H1 (cell line): ENCODE measurements around the gene NCLN. TPM values are rescaled to one million over a fixed set of nuclear protein-coding genes. Genes with fewer than 3 reads are reported as not detected.

Experiments used
- BRCA1 ChIP-seq: IDR thresholded peaks from 2 replicates; pipeline ENCODE4 v1.6.1; 2012; ENCODE audit warnings: low read depth, low read length, improper control_type of control experiment
- GABPA ChIP-seq: IDR thresholded peaks from 2 replicates; pipeline ENCODE4 v1.6.1; 2011; ENCODE audit warnings: mild to moderate bottlenecking, low read length, moderate library complexity, borderline replicate concordance; ENCODE audit not compliant: insufficient read depth
- polyA plus RNA-seq, 7 experiments: library from polyadenylated mRNA; depleted of rRNA in 3 of 7; stranded (reverse) in 5 of 7; unstranded in 2 of 7; fragments of >200 nt in 5 of 7; fragments of 200-250 nt in 2 of 7; gene quantifications; 1 replicate in 5 of 7; 2 replicates in 1 of 7; 4 replicates in 1 of 7; pipeline versions ENCODE4 v1.2.1 to v1.2.3, GENCODE V29; 2011 to 2013; ENCODE audit warnings: missing spikeins in 2 of 7, mixed read lengths in 2 of 7
- total RNA-seq: library from RNA; stranded (reverse); fragmentation: NEBNext Ultra II Directional; extraction: Animal tissue kit (Norgen Biotek cat#: 25700); gene quantifications from 2 replicates; pipeline ENCODE4 v1.2.1, GENCODE V29; 2021
- TF ChIP-seq, protein P1 (sequence below): IDR thresholded peaks from 2 replicates; pipeline ENCODE4 v1.6.1; 2011; ENCODE audit warnings: low read depth, mild to moderate bottlenecking, low read length; ENCODE audit not compliant: insufficient read depth
- TF ChIP-seq, protein P2 (sequence below): IDR thresholded peaks from 2 replicates; pipeline ENCODE4 v1.6.1; 2011; ENCODE audit warnings: low read length, improper control_type of control experiment

Gene NCLN
- total and polyA plus RNA-seq, 2 of the 8 experiments (the other 6 are each of a cell fraction or from before 2014, with no cell fraction given) = 89.2 to 103 TPM

DNA sequence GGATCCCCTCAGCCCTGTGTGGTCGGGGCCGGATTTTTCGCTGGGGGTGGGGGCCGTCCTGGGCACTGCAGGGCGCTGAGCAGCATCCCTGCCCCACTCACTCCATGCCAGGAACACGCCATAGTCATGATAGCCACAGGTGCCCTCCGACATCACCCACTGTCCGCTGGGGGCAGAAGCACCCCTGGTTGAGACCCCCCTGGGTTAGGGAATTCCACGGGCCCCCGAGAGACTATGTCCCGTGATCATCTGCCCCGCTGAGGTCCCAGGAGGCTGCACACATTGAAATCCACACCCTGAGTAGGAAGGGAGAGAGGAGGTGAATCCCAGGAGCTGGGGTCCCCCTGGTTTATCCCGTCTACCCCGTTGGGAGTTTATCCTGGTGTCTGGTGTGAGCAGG, 16.2 kb downstream of the NCLN start (continued):
- TF ChIP-seq, protein P1, sequence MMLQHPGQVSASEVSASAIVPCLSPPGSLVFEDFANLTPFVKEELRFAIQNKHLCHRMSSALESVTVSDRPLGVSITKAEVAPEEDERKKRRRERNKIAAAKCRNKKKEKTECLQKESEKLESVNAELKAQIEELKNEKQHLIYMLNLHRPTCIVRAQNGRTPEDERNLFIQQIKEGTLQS = no peak
- TF ChIP-seq BRCA1 (no peak), GABPA (no peak)
- TF ChIP-seq, protein P2, sequence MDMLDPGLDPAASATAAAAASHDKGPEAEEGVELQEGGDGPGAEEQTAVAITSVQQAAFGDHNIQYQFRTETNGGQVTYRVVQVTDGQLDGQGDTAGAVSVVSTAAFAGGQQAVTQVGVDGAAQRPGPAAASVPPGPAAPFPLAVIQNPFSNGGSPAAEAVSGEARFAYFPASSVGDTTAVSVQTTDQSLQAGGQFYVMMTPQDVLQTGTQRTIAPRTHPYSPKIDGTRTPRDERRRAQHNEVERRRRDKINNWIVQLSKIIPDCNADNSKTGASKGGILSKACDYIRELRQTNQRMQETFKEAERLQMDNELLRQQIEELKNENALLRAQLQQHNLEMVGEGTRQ = no peak
